Peyer's patch (tissue), 4 donors: ENCODE data around the gene MCF2L2. TPM values are rescaled to one million over a fixed set of nuclear protein-coding genes. Genes with fewer than 3 reads are reported as not detected.

ENCODE experiments used
- DNase-seq, 3 donors: peaks; one replicate each; pipeline ENCODE4 v3.0.0-alpha.2; 2017 to 2019
- H3K27ac ChIP-seq, 4 donors: fragments of 200-600 bp; sonication (generic); one replicate each; pipeline ENCODE4 v1.5.1; 2016 to 2019
- H3K27me3 ChIP-seq, 2 donors: fragments of 200-600 bp; sonication (generic); one replicate each; pipeline ENCODE4 v1.5.1; 2019
- H3K36me3 ChIP-seq, 3 donors: fragments of 200-600 bp; sonication (generic); one replicate each; pipeline ENCODE4 v1.5.1; 2016 to 2019
- H3K4me1 ChIP-seq, 4 donors: fragments of 200-600 bp; sonication (generic); one replicate each; pipeline ENCODE4 v1.5.1; 2016 to 2019
- H3K4me3 ChIP-seq, 4 donors: fragments of 200-600 bp; sonication (generic); 1 replicate in 3 of 4; 2 replicates in 1 of 4; pipeline ENCODE4 v1.5.1; 2016 to 2019; ENCODE audit warnings: mild to moderate bottlenecking in 1 of 4
- H3K9me3 ChIP-seq, 4 donors: fragments of 200-600 bp; sonication (generic); one replicate each; pipeline ENCODE4 v1.5.1; 2016 to 2019; ENCODE audit warnings: mild to moderate bottlenecking in 1 of 4
- CTCF ChIP-seq, 6 experiments: fragments of 450-650 bp in 4 of 6; fragments of 200-600 bp in 2 of 6; sonication (generic) in 1 of 6; IDR thresholded peaks; one replicate each; pipeline ENCODE4 v1.5.1; 2017 to 2019; ENCODE audit warnings: antibody characterized with exemption in 6 of 6, mild to moderate bottlenecking in 3 of 6, moderate library complexity in 1 of 6
- POLR2A ChIP-seq, 2 donors: fragments of 450-650 bp; IDR thresholded peaks; one replicate each; pipeline ENCODE4 v1.5.1; 2017; ENCODE audit warnings: antibody characterized with exemption in 2 of 2, mild to moderate bottlenecking in 2 of 2, moderate library complexity in 2 of 2
- total RNA-seq, 4 donors: library from RNA; depleted of rRNA; stranded (reverse); fragments of >200 nt; gene quantifications; one replicate each; pipeline ENCODE4 v1.1.0, GENCODE V29; 2016

MCF2L2 gene
- total RNA-seq, 4 donors from 2014 or later, result 0.67 to 12.4 (median 1.1) TPM

DNA sequence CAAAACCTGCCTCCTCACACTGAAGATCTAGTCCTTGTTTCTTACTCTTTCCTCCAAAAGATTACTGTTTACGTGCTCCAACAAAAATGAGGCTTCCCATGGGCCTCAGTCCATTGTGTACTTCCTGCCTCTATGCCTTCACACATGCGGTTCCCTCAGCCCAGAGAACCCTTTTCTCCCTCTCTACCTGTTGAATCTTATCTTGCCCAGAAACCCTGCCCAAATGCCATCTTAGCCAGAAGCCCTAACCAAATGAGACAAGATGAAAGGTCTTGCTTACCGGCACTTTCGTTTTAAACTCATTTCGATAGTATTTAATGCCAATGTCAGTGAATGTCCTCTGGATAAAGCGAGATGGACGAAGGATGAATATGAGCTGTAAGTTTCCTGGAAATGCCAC, 89.9 kb downstream of the MCF2L2 start:
- no peak for TF ChIP-seq POLR2A (IDR thresholded peaks at IDR 0.05)
- no peaks in the 10 kb centered on the region for H3K4me1 ChIP-seq
- H3K9me3 ChIP-seq, result no peaks in the 10 kb centered on the region
- no peaks in the 10 kb centered on the region for H3K36me3 ChIP-seq
- H3K4me3 ChIP-seq, result no peak overlapping the region
- no peak for DNase-seq
- no peak overlapping the region for H3K27ac ChIP-seq
- H3K27me3 ChIP-seq, result no peaks in the 10 kb centered on the region

- Histone ChIP-seq H3K36me3 (no peaks in the 10 kb centered on the region), H3K4me1 (no peaks in the 10 kb centered on the region), H3K9me3 (no peaks in the 10 kb centered on the region), H3K27me3 (no peaks in the 10 kb centered on the region), H3K27ac (no peak overlapping the region), H3K4me3 (no peak overlapping the region)
- TF ChIP-seq POLR2A (IDR thresholded peaks at IDR 0.05) (no peak), CTCF (IDR thresholded peaks at IDR 0.05) (no peak)
- DNase-seq, result no peak
These were observed 95.9 kb downstream of the MCF2L2 start for GRCh38 chr3:183332487-183332886.

- no peak for DNase-seq
- no peaks in the 10 kb centered on the region for H3K9me3 ChIP-seq
- no peak overlapping the region for H3K27ac ChIP-seq
- no peaks in the 10 kb centered on the region for H3K36me3 ChIP-seq
- TF ChIP-seq CTCF (IDR thresholded peaks at IDR 0.05) (no peak), POLR2A (IDR thresholded peaks at IDR 0.05) (no peak)
- H3K27me3 ChIP-seq, result no peaks in the 10 kb centered on the region
- no peaks in the 10 kb centered on the region for H3K4me1 ChIP-seq
- no peak overlapping the region for H3K4me3 ChIP-seq
These were observed 96.9 kb downstream of the MCF2L2 start for GRCh38 chr3:183331498-183331897.

DNA sequence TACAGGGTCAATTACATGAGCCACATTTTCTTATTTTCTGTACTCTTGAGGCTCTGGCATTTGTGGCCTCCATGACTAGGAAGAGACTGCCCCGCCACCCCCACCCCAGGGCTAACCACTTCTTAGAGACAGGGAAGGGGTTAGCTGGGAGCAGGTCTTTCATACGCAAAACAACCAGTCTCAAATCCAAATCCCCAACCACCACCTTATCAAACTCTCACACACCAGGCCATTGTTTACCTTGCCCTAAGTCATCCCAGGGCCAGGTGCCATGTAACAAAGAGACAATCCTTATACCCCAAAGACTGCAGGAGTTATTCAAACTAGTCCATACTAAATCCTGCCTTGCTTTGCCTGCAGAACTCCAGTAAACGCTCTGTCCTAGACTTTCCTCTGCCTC, 97.5 kb downstream of the MCF2L2 start:
- TF ChIP-seq CTCF (IDR thresholded peaks at IDR 0.05) (no peak), POLR2A (IDR thresholded peaks at IDR 0.05) (no peak)
- H3K36me3 ChIP-seq, result no peaks in the 10 kb centered on the region
- no peaks in the 10 kb centered on the region for H3K4me1 ChIP-seq

DNA sequence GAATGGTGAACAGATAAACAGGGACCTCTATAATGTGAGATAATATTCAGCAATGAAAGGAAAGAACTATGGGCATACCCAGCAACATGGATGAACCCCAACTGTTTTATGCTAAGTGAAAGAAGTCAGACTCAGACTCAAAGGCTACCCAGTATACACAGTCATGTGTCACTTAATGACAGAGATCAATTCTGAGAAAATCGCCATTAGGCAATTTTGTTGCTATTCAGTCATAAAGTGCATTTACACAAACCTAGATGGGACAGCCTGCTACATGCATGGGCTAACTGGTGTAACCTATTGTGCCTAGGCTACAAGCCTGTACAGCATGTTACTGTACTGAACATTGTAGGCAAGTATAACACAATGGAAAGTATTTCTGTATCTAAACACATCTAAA, 98.9 kb downstream of the MCF2L2 start:
- TF ChIP-seq CTCF (IDR thresholded peaks at IDR 0.05) (no peak), POLR2A (IDR thresholded peaks at IDR 0.05) (no peak)
- no peaks in the 10 kb centered on the region for H3K4me1 ChIP-seq
- no peak overlapping the region for H3K27ac ChIP-seq
- DNase-seq, result no peak
- no peak overlapping the region for H3K4me3 ChIP-seq
- H3K27me3 ChIP-seq, result no peaks in the 10 kb centered on the region
- no peaks in the 10 kb centered on the region for H3K36me3 ChIP-seq
- H3K9me3 ChIP-seq, result no peaks in the 10 kb centered on the region

More for the DNA sequence above, 97.5 kb downstream of the MCF2L2 start:
- no peak for DNase-seq
- no peak overlapping the region for H3K4me3 ChIP-seq
- H3K27ac ChIP-seq, result no peak overlapping the region
- no peaks in the 10 kb centered on the region for H3K27me3 ChIP-seq
- no peaks in the 10 kb centered on the region for H3K9me3 ChIP-seq

GRCh38 chr3:183328823-183329222, 99.6 kb downstream of the MCF2L2 start:
- Histone ChIP-seq H3K4me3 (no peak overlapping the region), H3K4me1 (no peaks in the 10 kb centered on the region), H3K27ac (no peak overlapping the region), H3K27me3 (no peaks in the 10 kb centered on the region), H3K36me3 (no peaks in the 10 kb centered on the region), H3K9me3 (no peaks in the 10 kb centered on the region)
- DNase-seq, result no peak
- TF ChIP-seq CTCF (IDR thresholded peaks at IDR 0.05) (no peak), POLR2A (IDR thresholded peaks at IDR 0.05) (no peak)
